Suppressor macrophage (primary cell): ENCODE results near the gene CUBN.
A peak's percentile ranks its signal among the peaks of the same experiment; 100 is the strongest.

Experiments
- DNase-seq, 4 experiments: peaks; one replicate each; pipeline ENCODE4 v3.0.0-alpha.2; 2020 to 2022

CUBN gene

DNA sequence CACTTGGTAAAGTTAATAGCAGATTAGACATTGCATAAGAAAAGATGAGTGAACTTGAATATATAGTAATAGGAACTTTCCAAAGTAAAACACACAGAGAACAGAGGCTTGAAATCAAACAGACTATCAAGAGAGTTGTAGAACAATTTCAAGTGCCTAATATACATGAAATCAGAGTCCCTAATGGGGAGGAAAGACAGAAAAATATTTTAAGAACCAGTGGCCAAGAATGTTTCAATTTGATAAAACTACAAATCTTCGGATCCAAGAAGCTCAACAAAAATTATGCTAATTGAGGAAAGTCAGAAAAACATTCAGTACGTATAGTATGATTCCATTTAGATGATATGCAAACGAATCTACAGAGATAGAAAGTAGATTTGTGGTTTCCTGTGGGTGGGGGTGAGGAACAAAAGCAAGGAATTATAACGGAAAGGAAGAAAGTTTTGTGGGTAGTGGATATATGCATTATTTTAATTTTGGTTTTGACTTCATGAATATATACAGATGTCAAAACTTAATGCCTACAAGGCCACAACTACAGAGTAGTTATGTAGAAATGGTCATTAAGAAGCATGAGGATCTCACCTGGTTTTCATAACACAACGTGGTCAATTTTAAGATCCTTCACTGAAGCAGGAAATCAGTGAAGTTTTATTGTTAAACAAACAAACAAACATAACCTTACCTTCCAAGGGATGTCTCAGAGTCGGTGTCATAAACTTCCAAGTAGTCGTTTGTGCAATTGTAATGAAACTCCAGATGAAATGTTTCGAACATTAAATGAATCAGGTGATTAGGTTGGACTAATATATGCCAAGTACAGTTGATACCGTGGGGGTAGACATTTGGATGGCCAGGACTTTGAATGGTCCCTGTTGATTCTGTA, 62.0 kb downstream of the CUBN start:
- DNase-seq: no peak

GRCh38 chr10:17066807-17067206, 62.8 kb downstream of the CUBN start:
- DNase-seq: no peak

DNA sequence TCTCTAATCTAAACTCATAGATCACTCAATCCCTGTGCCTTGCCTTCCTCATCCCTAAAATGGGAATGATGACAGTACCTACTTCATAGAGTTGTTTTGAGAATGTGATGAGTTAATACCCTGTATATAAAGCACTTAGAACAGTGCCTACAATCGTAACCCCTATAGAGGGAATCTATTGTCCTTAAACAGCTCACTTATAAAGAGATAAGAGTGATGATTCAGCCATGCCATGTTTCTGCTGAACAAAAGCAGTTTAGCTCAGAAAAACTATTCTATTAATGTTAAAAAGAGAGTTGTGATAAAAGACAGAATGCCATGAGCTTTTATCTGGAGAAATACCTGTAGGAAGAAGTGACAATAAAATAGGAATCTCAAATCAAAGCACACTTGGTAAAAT, 63.6 kb downstream of the CUBN start:
- DNase-seq: no peak

DNA sequence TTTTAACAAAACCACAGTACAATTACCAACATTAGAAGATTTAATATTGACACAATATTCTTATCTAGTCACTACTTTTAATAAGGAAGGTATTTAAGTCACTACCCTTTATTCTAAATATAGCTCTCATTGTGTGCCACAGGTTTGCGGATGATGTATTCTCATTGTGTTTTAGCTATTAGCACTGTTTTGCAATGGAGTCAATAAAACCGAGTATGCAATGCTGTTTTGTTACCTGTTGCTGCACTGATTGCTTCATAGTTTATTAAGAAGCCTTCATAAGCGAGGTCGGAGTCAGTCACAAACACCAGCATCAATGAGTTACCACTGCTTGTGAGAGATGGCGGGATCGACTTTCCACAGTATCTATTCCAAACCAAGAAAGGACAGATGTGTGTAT, 64.3 kb downstream of the CUBN start:
- DNase-seq: no peak

GRCh38 chr10:17064435-17064834, 65.2 kb downstream of the CUBN start:
- no peak for DNase-seq

DNA sequence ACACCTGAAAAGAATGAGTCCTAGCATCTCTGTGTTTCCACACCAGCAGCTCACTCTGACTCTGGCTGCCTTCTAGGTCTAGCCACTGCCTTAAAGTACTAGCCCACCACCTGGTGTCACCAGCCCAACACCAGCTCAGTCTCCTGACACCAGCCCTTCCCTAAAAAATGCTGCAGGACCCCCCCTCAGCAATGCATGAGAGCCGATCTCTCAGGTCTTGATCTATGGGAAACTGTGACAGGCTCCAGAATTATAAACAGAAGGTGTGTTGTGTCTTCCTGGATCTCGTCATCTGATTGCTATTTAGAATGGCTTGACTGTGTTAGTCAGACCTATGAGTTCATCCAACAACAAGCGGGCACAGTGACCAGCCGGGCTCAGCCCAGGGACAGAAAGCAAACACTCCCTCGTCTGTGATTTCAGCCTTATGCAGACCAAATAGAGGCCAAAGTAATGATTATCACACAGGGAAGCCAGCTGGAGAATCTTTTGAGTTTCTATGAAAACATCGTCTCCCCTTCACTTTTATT, 66.6 kb downstream of the CUBN start:
- no peak for DNase-seq

DNA sequence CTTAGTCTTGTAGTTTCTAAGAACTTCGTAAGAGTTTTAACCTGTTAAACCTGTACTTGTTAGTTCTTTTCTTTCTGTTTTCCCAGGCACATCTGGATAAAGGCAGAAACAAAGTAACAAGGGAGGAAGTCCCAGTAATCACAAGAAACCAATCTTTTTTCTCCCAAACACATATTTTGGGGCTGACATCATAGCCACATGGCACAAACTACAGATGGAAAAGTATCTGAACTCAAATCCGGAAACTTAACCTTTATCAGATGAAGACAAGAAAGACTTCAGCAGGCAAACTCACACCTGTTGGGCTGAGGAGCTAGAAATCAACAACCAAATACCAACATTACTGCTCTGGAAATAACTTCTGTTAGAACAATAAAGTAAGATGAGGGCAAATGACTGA, 67.1 kb downstream of the CUBN start:
- DNase-seq: no peak

DNA sequence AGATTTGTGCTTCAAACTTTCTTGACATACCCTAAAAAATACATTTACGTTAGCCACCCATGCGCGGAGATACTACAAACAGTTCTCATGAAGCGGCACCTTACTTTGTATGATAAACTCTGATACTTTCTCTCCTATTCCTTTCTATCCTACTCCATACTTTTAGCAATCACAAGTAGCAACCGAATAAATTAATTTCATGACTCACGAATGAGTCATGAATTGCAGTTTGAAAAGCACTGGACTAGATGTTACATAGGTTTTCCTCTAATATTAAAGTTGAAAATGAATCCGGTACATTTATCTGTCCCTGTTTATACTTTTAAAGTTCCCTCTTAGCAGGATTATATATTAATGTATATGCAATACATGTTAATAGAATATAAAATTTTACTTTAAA, 67.6 kb downstream of the CUBN start:
- DNase-seq: peak in 1 of 4 experiments; percentile 19

DNA sequence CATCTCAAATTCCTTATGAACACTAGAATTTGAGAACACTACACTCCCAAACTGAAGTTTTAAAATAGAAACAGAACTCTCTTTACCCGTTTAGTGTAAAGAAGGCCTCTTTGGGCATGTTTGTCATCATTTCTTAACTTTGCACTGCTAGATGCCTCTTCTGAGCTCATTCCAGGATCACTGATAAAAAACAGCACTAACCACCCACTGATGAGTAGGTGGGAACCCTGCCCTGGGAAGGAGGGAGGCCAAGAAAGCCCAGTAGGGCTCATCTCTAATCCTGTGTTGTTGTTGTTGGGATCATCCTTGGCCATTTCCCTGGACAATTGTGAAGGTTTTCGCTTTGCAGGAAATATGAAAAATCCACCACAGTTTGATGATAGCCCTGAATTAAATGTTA, 68.2 kb downstream of the CUBN start:
- DNase-seq: no peak

DNA sequence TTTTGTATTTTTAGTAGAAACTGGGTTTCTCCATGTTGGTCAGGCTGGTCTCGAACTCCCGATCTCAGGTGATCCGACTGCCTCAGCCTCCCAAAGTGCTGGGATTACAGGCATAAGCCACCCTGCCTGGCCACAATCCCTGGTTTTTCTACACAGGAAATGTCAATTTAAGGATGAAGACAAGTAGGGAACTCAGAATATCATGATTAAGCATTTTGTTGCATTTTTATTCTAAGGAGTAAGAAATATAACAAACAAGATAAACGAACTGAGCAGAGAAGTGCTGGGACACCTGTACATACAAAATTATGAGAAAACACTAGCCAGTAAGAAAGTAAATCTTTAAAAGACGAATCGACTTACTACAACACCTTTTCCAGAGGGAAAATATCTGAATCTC, 69.3 kb downstream of the CUBN start:
- no peak for DNase-seq

GRCh38 chr10:17059197-17059688, 70.4 kb downstream of the CUBN start:
- DNase-seq: no peak

DNA sequence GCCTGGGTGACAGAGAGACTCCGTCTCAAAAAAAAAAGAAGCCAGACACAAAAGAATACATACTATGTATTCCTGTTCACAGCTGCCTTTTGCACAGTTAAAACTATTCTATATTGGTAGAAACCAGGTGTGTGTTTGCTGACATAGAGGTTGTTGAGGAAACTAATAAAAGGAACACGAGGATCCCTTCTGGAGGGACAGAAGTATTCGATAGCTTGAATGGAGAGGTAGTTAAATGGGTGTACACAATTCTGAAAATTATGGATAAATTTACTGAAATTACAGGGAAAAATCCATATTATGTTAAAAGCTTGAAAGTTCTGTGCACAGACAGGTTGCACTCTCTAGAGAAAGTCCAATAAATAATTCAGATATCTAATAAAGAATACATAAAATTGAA, 71.5 kb downstream of the CUBN start:
- DNase-seq: no peak

DNA sequence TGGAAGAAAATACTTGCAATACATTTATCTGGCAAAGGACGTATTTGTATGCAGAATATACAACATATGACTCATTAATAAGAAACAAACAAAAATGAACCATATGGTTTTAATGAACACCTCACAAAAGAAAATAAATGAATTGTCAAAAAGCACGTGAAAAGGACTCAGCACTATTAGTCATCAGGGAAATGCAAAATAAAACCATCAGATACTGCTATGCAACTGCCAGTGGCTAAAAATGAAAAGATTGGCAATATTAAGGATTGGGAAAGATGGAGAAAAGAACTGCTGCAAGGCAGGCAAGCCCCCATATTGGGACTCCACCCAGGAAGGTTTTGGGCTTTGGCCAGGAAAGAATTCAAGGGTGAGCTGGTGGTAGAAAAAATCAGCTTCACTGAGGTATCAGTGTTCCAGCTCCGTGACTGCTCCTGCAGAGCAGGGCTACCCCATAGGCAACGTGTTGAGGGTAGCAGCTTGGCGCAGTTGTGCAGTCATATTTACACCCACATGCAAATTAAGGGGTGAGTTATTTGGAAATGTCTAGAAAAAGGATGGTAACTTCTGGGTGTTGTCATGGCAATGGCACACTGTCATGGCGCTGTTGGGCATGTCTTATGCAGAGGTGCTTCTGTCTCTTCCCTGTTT, 72.7 kb downstream of the CUBN start:
- DNase-seq: no peak

- DNase-seq: no peak
Measured at GRCh38 chr10:17053513-17053912, 76.1 kb downstream of the CUBN start.

DNA sequence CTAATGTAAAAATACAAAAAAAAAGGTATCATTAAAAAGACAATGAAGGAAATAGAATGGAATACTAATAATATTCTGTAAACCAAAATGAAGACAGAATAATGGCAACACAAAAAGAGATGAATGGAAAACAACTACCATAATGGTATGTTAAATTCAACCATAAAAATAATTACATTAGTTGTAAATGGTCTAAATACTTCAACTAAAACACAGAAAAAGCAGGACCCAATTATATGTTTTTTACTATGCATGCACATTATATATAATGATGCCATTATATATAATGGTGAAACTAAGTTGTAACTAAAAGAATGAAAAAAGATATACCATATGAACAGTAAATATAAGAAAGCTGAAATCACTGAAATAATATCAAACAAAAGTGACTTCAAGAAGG, 76.5 kb downstream of the CUBN start:
- DNase-seq: no peak

- no peak for DNase-seq
Measured at GRCh38 chr10:17051851-17052250, 77.8 kb downstream of the CUBN start.

DNA sequence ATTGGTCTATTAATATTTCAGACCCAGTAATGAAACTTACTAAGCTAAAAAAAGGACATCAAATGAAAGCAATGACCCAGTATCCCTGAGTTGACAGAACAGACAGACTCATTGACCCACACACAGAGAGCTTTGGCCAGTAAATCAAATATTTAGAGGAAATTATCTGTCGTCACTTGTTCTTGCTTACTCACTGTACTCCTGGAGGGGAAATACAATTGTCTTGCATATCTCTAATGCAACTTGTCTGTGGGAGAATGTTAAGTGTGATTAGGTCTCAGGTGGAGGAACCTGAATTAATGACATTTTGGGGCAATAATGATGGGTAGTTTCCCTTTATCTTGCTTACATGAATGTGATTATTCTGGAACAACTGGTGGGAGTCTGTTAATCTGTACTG, 80.4 kb downstream of the CUBN start:
- DNase-seq: peak in 2 of 4 experiments; percentile 37 to 50

DNA sequence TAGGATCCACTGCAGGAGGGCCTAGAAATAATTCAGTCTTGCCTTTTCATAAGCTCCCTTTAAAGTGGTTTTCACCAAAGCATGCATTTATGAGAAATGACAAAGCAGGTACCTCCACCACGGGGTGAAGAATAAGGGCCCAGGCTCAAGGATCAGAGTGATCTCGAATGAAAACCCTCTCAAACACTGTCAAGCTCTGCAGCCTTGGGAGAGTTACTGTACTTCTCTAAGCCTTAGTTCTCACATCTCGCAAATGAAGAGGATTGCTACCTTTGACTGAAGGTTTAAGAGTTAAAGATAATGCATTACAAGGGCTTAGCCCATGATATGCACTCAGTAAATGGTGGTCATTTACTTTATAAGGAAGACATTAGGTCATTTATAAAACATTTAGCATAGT, 81.7 kb downstream of the CUBN start:
- DNase-seq: no peak

DNA sequence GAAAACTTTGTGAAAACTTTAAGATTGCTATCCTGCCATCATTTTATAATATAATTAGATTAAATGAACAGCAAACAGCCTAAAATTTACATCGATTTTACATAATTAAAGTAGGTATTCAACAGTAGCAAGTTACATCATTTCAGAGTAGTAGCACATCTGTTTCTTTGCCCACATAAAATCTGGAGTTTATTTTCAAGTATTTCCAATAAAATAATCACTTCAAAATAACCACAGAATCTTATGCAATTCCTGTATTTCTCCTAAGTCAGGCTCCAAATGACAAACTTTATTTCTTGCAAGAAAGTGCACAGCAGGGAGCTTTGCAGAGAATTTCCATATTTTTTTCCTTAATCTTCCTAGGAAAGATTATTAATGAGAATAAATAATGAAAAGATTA, 82.6 kb downstream of the CUBN start:
- no peak for DNase-seq

GRCh38 chr10:17043586-17043985, 86.0 kb downstream of the CUBN start:
- DNase-seq: no peak

- no peak for DNase-seq
Measured at GRCh38 chr10:17041626-17042520, 87.7 kb downstream of the CUBN start.

- peak; percentile 64 to 88 (median 74) for DNase-seq
Measured at GRCh38 chr10:17038627-17039026, 91.0 kb downstream of the CUBN start.

- peak in 1 of 4 experiments; percentile 27 for DNase-seq
Measured at GRCh38 chr10:17037910-17038309, 91.7 kb downstream of the CUBN start.
